B cell (primary cell): ENCODE data around the gene MPND. TPM values are rescaled to one million over a fixed set of nuclear protein-coding genes. Genes with fewer than 3 reads are reported as not detected.

Experiments used
- ATAC-seq: fragments of 200-7000 bp; cut with Tn5 transposase; one replicate; pipeline ENCODE4 v1.10.0; 2021; ENCODE audit warnings: low read depth, mild to moderate bottlenecking, moderate number of reproducible peaks, moderate library complexity
- CTCF ChIA-PET: fragments of 350-600 bp; sonication (Branson Sonifier 250); formaldehyde crosslinking; loops from one replicate; lab custom pipeline; 2021; ENCODE audit warnings: antibody characterized with exemption, inconsistent platforms; lab: Charles Lee
- POLR2A ChIA-PET: fragments of 350-600 bp; sonication (Branson Sonifier 250); formaldehyde crosslinking; loops from one replicate; lab custom pipeline; 2021; ENCODE audit warnings: antibody characterized with exemption; lab: Charles Lee
- DNase-seq: peaks from one replicate; pipeline ENCODE4 v3.0.0; 2013
- H2AFZ ChIP-seq: 2 replicates; pipeline ENCODE4 v1.6.1; 2012; ENCODE audit warnings: mild to moderate bottlenecking, low read depth, low read length; ENCODE audit not compliant: insufficient read depth, poor library complexity, severe bottlenecking
- H3K27ac ChIP-seq, 2 donors: 1 replicate in 1 of 2; 2 replicates in 1 of 2; pipeline ENCODE4 v1.5.1; 2012 to 2013; ENCODE audit warnings: low read length in 2 of 2, mild to moderate bottlenecking in 2 of 2, moderate library complexity in 1 of 2
- H3K27me3 ChIP-seq, 4 experiments: fragments of 200-600 bp in 1 of 4; sonication (generic) in 1 of 4; replicated peaks in 1 of 4; 1 replicate in 2 of 4; 2 replicates in 2 of 4; pipeline versions ENCODE4 v1.6.1 to v1.7.0; 2013 to 2016; ENCODE audit warnings: low read length in 3 of 4, mild to moderate bottlenecking in 2 of 4, mixed read lengths in 1 of 4, moderate library complexity in 1 of 4; ENCODE audit not compliant: insufficient read depth in 4 of 4, control insufficient read depth in 3 of 4; ENCODE audit errors: control extremely low read depth in 1 of 4
- H3K36me3 ChIP-seq, 2 experiments: replicated peaks in 1 of 2; 1 replicate in 1 of 2; 2 replicates in 1 of 2; pipeline versions ENCODE4 v1.6.1 to v1.7.1; 2013; ENCODE audit warnings: low read length in 1 of 2; ENCODE audit not compliant: insufficient read depth in 2 of 2, control insufficient read depth in 1 of 2; ENCODE audit errors: control extremely low read depth in 1 of 2, extremely low read depth in 1 of 2
- H3K4me1 ChIP-seq, 2 donors: fragments of 200-600 bp in 1 of 2; sonication (generic) in 1 of 2; 1 replicate in 1 of 2; 2 replicates in 1 of 2; pipeline versions ENCODE4 v1.5.1 to v1.6.1; 2013 to 2017; ENCODE audit warnings: low read length in 2 of 2; ENCODE audit not compliant: control insufficient read depth in 2 of 2, insufficient read depth in 2 of 2
- H3K4me2 ChIP-seq: replicated peaks from 2 replicates; pipeline ENCODE3; 2012; ENCODE audit warnings: mild to moderate bottlenecking, low read depth, low read length; ENCODE audit not compliant: poor library complexity, severe bottlenecking
- H3K4me3 ChIP-seq, 5 experiments: fragments of 200-600 bp in 1 of 5; sonication (generic) in 1 of 5; 1 replicate in 3 of 5; 2 replicates in 2 of 5; pipeline versions ENCODE4 v1.5.1 to v1.7.0; 2011 to 2016; ENCODE audit warnings: low read length in 4 of 5, mild to moderate bottlenecking in 4 of 5, low read depth in 2 of 5, control low read depth in 1 of 5, moderate library complexity in 1 of 5; ENCODE audit not compliant: insufficient read depth in 1 of 5; ENCODE audit errors: control extremely low read depth in 1 of 5, extremely low read depth in 1 of 5
- H3K79me2 ChIP-seq: fragments of 200-600 bp; sonication (generic); one replicate; pipeline ENCODE4 v1.6.0; 2016; ENCODE audit warnings: low read length; ENCODE audit not compliant: control insufficient read depth, insufficient read depth
- H3K9ac ChIP-seq: fragments of 200-600 bp; sonication (generic); 2 replicates; pipeline ENCODE4 v1.6.1; 2017; ENCODE audit warnings: mild to moderate bottlenecking, low read length, moderate library complexity
- H3K9me3 ChIP-seq, 3 donors: one replicate each; pipeline versions ENCODE4 v1.6.1 to v1.7.1; 2013; ENCODE audit warnings: low read length in 2 of 3; ENCODE audit not compliant: control insufficient read depth in 2 of 3, insufficient read depth in 1 of 3; ENCODE audit errors: control extremely low read depth in 1 of 3
- H4K20me1 ChIP-seq: 2 replicates; pipeline ENCODE4 v1.6.0; 2012; ENCODE audit warnings: mild to moderate bottlenecking, low read length; ENCODE audit not compliant: insufficient read depth, control insufficient read depth, poor library complexity, severe bottlenecking
- H3K27ac Mint-ChIP-seq: one replicate; pipeline ENCODE4 v1.8.0; 2021; ENCODE audit warnings: mixed read lengths
- H3K27me3 Mint-ChIP-seq: one replicate; pipeline ENCODE4 v1.8.0; 2021; ENCODE audit warnings: mixed read lengths
- H3K4me1 Mint-ChIP-seq: one replicate; pipeline ENCODE4 v1.8.0; 2021; ENCODE audit warnings: mixed read lengths
- H3K4me3 Mint-ChIP-seq: one replicate; pipeline ENCODE4 v1.8.0; 2021; ENCODE audit warnings: mixed read lengths
- H3K9me3 Mint-ChIP-seq: one replicate; pipeline ENCODE4 v1.8.0; 2022; ENCODE audit warnings: mixed read lengths; ENCODE audit not compliant: insufficient read depth
- CTCF ChIP-seq: fragments of 200-600 bp; IDR thresholded peaks from one replicate; pipeline ENCODE4 v1.8.0; 2022; ENCODE audit warnings: antibody characterized with exemption, mild to moderate bottlenecking
- EZH2 ChIP-seq: IDR thresholded peaks from 2 replicates; pipeline ENCODE4 v1.6.1; 2012; ENCODE audit warnings: borderline replicate concordance, low read depth, mild to moderate bottlenecking, moderate library complexity, low read length; ENCODE audit not compliant: insufficient read depth, poor library complexity, severe bottlenecking
- WGBS: methylation state at CpG from one replicate; pipeline ENCODE4 v1.1.5; 2013; ENCODE audit warnings: missing lambda C conversion rate; ENCODE audit not compliant: insufficient coverage; 5-methylcytosine and 5-hydroxymethylcytosine counted together
- intact Hi-C: fragments of 100-400 bp; cut with micrococcal nuclease; formaldehyde crosslinking; loops from one replicate; pipeline ENCODE4 v1.10.0; 2022
- polyA minus RNA-seq: library from RNA; depleted of rRNA, polyadenylated mRNA; stranded (reverse); fragments of >200 nt; gene quantifications from 2 replicates; pipeline ENCODE4 v1.2.3, GENCODE V29; 2012
- polyA plus RNA-seq: library from polyadenylated mRNA; depleted of rRNA; stranded (reverse); fragments of >200 nt; gene quantifications from 2 replicates; pipeline ENCODE4 v1.2.3, GENCODE V29; 2012
- total RNA-seq, 2 donors: library from RNA; stranded (reverse); fragments of 120-200 nt in 1 of 2; gene quantifications; 1 replicate in 1 of 2; 2 replicates in 1 of 2; pipeline versions ENCODE4 v1.2.3 to v1.2.4, GENCODE V29; 2013 to 2022

MPND gene
- 25.6 and 30.3 TPM in 2 replicates for total RNA-seq
- total RNA-seq (2013), result 8.6 TPM
- 11.8 and 14.5 TPM in 2 replicates for polyA plus RNA-seq
- 10.1 and 15.1 TPM in 2 replicates for polyA minus RNA-seq

GRCh38 chr19:4343370-4344307 lies at the start of gene MPND:
Gene MPND (plus strand): TSS chr19:4343562. CDS start chr19:4343594, 32 bp downstream.
- no peaks in the 10 kb centered on the region for H3K9me3 Mint-ChIP-seq
- Histone ChIP-seq H3K4me1 (peaks cover 8 to 24% of the 10 kb centered on the region in 2 donors), H3K9me3 (no peaks in the 10 kb centered on the region), H3K4me3 (peak within 1 kb of the TSS; percentile 63 to 89 (median 81)), H3K79me2 (peaks cover 9% of the 10 kb centered on the region), H3K36me3 (peaks cover 0 to 4% of the 10 kb centered on the region in 2 experiments), H3K27ac (peak within 1 kb of the TSS; percentile 64 to 82), H3K27me3 (no peaks in the 10 kb centered on the region), H3K4me2 (peak within 1 kb of the TSS; percentile 91), H2AFZ (peak within 1 kb of the TSS; percentile 92), H4K20me1 (no peaks in the 10 kb centered on the region), H3K9ac (peak within 1 kb of the TSS; percentile 68)
- intact Hi-C loops, result loop anchor here (1.0 to 2.0 kb wide), 4 partner anchors 25 to 128 kb away; partner anchors contain the start of genes SH3GL1 and UBXN6
- ATAC-seq, result peak; percentile 71
- peak; percentile 90 for DNase-seq
- H3K4me3 Mint-ChIP-seq, result peak within 1 kb of the TSS; percentile 90
- peak within 1 kb of the TSS; percentile 69 for H3K27ac Mint-ChIP-seq
- ChIA-PET CTCF (interaction anchor here (0.6 to 3.2 kb wide), 10 partner anchors 9 to 1231 kb away, joined by 3 to 32 read pairs (median 4); partner anchors contain the start of genes CHAF1A and SH3GL1), POLR2A (interaction anchor here (0.8 to 2.0 kb wide), 10 partner anchors 9 to 1308 kb away, joined by 3 to 11 read pairs (median 3); partner anchors contain the start of genes CHAF1A, HDGFL2 and SH3GL1)
- TF ChIP-seq EZH2, result no peak
- TF ChIP-seq CTCF, result no peak
- H3K27me3 Mint-ChIP-seq, result no peaks in the 10 kb centered on the region
- H3K4me1 Mint-ChIP-seq, result peaks cover 20% of the 10 kb centered on the region
- 6% methylated on average over 100 of the region's 101 CpGs for WGBS
